Mammary epithelial cell (primary cell): ENCODE data around the gene TCFL5.

Experiments used
- EZH2 ChIP-seq: IDR thresholded peaks from 2 replicates; pipeline ENCODE4 v1.6.1; 2012; ENCODE audit warnings: low read length, inconsistent platforms, borderline replicate concordance
- TF ChIP-seq, protein P1 (sequence below), 2 donors: IDR thresholded peaks in 1 of 2; conservative IDR thresholded peaks in 1 of 2; 2 replicates each; pipeline ENCODE4 v1.5.1; 2011 to 2012; ENCODE audit warnings: inconsistent platforms in 2 of 2, low read length in 2 of 2, mild to moderate bottlenecking in 2 of 2, control low read depth in 1 of 2, low read depth in 1 of 2; ENCODE audit not compliant: insufficient read depth in 1 of 2; ENCODE audit errors: extremely low read depth in 1 of 2

- TF ChIP-seq, protein P1, sequence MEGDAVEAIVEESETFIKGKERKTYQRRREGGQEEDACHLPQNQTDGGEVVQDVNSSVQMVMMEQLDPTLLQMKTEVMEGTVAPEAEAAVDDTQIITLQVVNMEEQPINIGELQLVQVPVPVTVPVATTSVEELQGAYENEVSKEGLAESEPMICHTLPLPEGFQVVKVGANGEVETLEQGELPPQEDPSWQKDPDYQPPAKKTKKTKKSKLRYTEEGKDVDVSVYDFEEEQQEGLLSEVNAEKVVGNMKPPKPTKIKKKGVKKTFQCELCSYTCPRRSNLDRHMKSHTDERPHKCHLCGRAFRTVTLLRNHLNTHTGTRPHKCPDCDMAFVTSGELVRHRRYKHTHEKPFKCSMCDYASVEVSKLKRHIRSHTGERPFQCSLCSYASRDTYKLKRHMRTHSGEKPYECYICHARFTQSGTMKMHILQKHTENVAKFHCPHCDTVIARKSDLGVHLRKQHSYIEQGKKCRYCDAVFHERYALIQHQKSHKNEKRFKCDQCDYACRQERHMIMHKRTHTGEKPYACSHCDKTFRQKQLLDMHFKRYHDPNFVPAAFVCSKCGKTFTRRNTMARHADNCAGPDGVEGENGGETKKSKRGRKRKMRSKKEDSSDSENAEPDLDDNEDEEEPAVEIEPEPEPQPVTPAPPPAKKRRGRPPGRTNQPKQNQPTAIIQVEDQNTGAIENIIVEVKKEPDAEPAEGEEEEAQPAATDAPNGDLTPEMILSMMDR (conservative IDR thresholded peaks at IDR 0.05 in 1 of 2, IDR thresholded peaks at IDR 0.05 in 1 of 2; ENCODE audit: extremely low read depth in 1 of 2, insufficient read depth in 1 of 2, low read depth in 1 of 2, low read length in 2 of 2), result no peak
- TF ChIP-seq EZH2, result no peak
These were observed 29.8 kb downstream of the TCFL5 start for GRCh38 chr20:62831854-62832211.
